ENCODE data around the gene FXN. TPM values are rescaled to one million over a fixed set of nuclear protein-coding genes. Genes with fewer than 3 reads are reported as not detected.
A peak's percentile ranks its signal among the peaks of the same experiment; 100 is the strongest.
"Not testable (repeated sequence)": the region's sequence is repeated elsewhere in the genome, so short reads cannot be mapped to it uniquely, and the experiment has no call there.

FXN gene
- total RNA-seq, 4 donors from 2014 or later, result 4.2 to 15.2 (median 9.6) TPM

GRCh38 chr9:69090946-69091345, 55.4 kb downstream of the FXN start:
- H3K27ac ChIP-seq (replicated peaks in 1 of 4), result peak overlapping the region; percentile 8 to 58 (median 42)
- H3K4me3 ChIP-seq, result no peak overlapping the region
- no peak for TF ChIP-seq EP300 (IDR thresholded peaks at IDR 0.05)
- no peak for TF ChIP-seq CTCF (IDR thresholded peaks at IDR 0.05)
- TF ChIP-seq POLR2AphosphoS5 (IDR thresholded peaks at IDR 0.05), result no peak
- TF ChIP-seq POLR2A (IDR thresholded peaks at IDR 0.05; ENCODE audit: low read depth), result no peak
- H3K27me3 ChIP-seq, result no peaks in the 10 kb centered on the region
- peaks cover 16 to 31% (median 27%) of the 10 kb centered on the region in 4 donors for H3K4me1 ChIP-seq
- H3K36me3 ChIP-seq, result no peaks in the 10 kb centered on the region
- intact Hi-C loops (cut with DNase I), result no loop called here
- DNase-seq (ENCODE audit: extremely low spot score), result no peak
- H3K9me3 ChIP-seq, result no peaks in the 10 kb centered on the region
- 75% methylated on average over 3 of the region's 3 CpGs for WGBS

GRCh38 chr9:69093471-69094103, 58.0 kb downstream of the FXN start:
- H3K9me3 ChIP-seq, result no peaks in the 10 kb centered on the region
- intact Hi-C loops (cut with DNase I), result no loop called here
- no peaks in the 10 kb centered on the region for H3K27me3 ChIP-seq
- no peak overlapping the region for H3K4me3 ChIP-seq
- no peak for TF ChIP-seq EP300 (IDR thresholded peaks at IDR 0.05)
- TF ChIP-seq POLR2A (IDR thresholded peaks at IDR 0.05; ENCODE audit: low read depth), result no peak
- TF ChIP-seq CTCF (IDR thresholded peaks at IDR 0.05), result no peak
- no peak for TF ChIP-seq POLR2AphosphoS5 (IDR thresholded peaks at IDR 0.05)
- H3K4me1 ChIP-seq, result peaks cover 11 to 24% (median 21%) of the 10 kb centered on the region in 4 donors
- 99% methylated on average over 7 of the region's 7 CpGs for WGBS
- H3K36me3 ChIP-seq, result no peaks in the 10 kb centered on the region
- no peak for DNase-seq (ENCODE audit: extremely low spot score)
- H3K27ac ChIP-seq (replicated peaks in 1 of 4), result no peak overlapping the region

- DNase-seq (ENCODE audit: extremely low spot score); H3K27ac ChIP-seq (replicated peaks in 1 of 4); H3K4me3 ChIP-seq; H3K27me3 ChIP-seq; intact Hi-C loops (cut with DNase I); H3K36me3 ChIP-seq; H3K9me3 ChIP-seq: not testable (repeated sequence)
- peaks cover 11 to 24% (median 21%) of the 10 kb centered on the region in 4 donors for H3K4me1 ChIP-seq
- 98% methylated on average over 12 of the region's 14 CpGs for WGBS
Measured at GRCh38 chr9:69094361-69095135, 59.0 kb downstream of the FXN start.

- Histone ChIP-seq H3K27me3 (no peaks in the 10 kb centered on the region), H3K27ac (replicated peaks in 1 of 4) (no peak overlapping the region), H3K4me1 (peaks cover 0 to 6% (median 5%) of the 10 kb centered on the region in 4 donors), H3K9me3 (no peaks in the 10 kb centered on the region), H3K4me3 (no peak overlapping the region), H3K36me3 (no peaks in the 10 kb centered on the region)
- TF ChIP-seq POLR2AphosphoS5 (IDR thresholded peaks at IDR 0.05) (peak in 1 of 2 donors; percentile 17), POLR2A (IDR thresholded peaks at IDR 0.05; ENCODE audit: low read depth) (no peak)
- WGBS, result 91% methylated on average over 4 of the region's 4 CpGs
- intact Hi-C loops (cut with DNase I), result no loop called here
- DNase-seq (ENCODE audit: extremely low spot score), result no peak
Measured at GRCh38 chr9:69097064-69097463, 61.5 kb downstream of the FXN start.

- DNase-seq (ENCODE audit: extremely low spot score), result no peak
- Histone ChIP-seq H3K9me3 (no peaks in the 10 kb centered on the region), H3K27me3 (no peaks in the 10 kb centered on the region), H3K4me3 (no peak overlapping the region), H3K36me3 (no peaks in the 10 kb centered on the region), H3K4me1 (no peaks in the 10 kb centered on the region), H3K27ac (replicated peaks in 1 of 4) (no peak overlapping the region)
- intact Hi-C loops (cut with DNase I), result no loop called here
- WGBS, result 86% methylated on average over 5 of the region's 5 CpGs
- TF ChIP-seq POLR2A (IDR thresholded peaks at IDR 0.05; ENCODE audit: low read depth) (no peak), EP300 (IDR thresholded peaks at IDR 0.05) (no peak), POLR2AphosphoS5 (IDR thresholded peaks at IDR 0.05) (no peak), CTCF (IDR thresholded peaks at IDR 0.05) (no peak)
Measured at GRCh38 chr9:69097923-69098593, 62.5 kb downstream of the FXN start.

- DNase-seq (ENCODE audit: extremely low spot score); intact Hi-C loops (cut with DNase I); H3K4me1 ChIP-seq; H3K36me3 ChIP-seq; H3K27ac ChIP-seq (replicated peaks in 1 of 4); H3K4me3 ChIP-seq; H3K27me3 ChIP-seq; H3K9me3 ChIP-seq: not testable (repeated sequence)
- WGBS, result 94% methylated on average over 4 of the region's 7 CpGs
Measured at GRCh38 chr9:69103348-69103996, 67.9 kb downstream of the FXN start.
